Panc1 (cell line): Measurements from ENCODE around the gene RAI14.

ENCODE experiments used
- CTCF ChIP-seq: fragments of 450-650 bp; IDR thresholded peaks from 2 replicates; pipeline ENCODE4 v1.5.1; 2017; ENCODE audit warnings: mild to moderate bottlenecking
- POLR2AphosphoS5 ChIP-seq: IDR thresholded peaks from 2 replicates; pipeline ENCODE4 v1.6.1; 2012; ENCODE audit warnings: mild to moderate bottlenecking, low read depth, low read length, moderate library complexity
- SIN3A ChIP-seq: IDR thresholded peaks from 2 replicates; pipeline ENCODE4 v1.6.1; 2012; ENCODE audit warnings: low read depth, mild to moderate bottlenecking, low read length, moderate library complexity, borderline replicate concordance; ENCODE audit not compliant: insufficient read depth
- TCF7L2 ChIP-seq: IDR thresholded peaks from 2 replicates; pipeline ENCODE4 v1.6.1; 2011; ENCODE audit warnings: mild to moderate bottlenecking, low read depth, low read length, inconsistent platforms

GRCh38 chr5:34656700-34657273 lies 659 bp downstream of the RAI14 start:
- TF ChIP-seq CTCF, result no peak
- 0 out of 2 replicates have a peak, but pooled peaks have one; percentile 14 for TF ChIP-seq SIN3A
- TF ChIP-seq POLR2AphosphoS5, result no peak
- no peak for TF ChIP-seq TCF7L2
